ENCODE measurements around the gene NAT8L. TPM values are rescaled to one million over a fixed set of nuclear protein-coding genes. Genes with fewer than 3 reads are reported as not detected.

NAT8L gene
- total RNA-seq, 1 donor from 2014 or later = 2.0 TPM

- no peak overlapping the region for H3K4me3 ChIP-seq (ENCODE audit: low read depth, low read length)
- TF ChIP-seq, protein P1, sequence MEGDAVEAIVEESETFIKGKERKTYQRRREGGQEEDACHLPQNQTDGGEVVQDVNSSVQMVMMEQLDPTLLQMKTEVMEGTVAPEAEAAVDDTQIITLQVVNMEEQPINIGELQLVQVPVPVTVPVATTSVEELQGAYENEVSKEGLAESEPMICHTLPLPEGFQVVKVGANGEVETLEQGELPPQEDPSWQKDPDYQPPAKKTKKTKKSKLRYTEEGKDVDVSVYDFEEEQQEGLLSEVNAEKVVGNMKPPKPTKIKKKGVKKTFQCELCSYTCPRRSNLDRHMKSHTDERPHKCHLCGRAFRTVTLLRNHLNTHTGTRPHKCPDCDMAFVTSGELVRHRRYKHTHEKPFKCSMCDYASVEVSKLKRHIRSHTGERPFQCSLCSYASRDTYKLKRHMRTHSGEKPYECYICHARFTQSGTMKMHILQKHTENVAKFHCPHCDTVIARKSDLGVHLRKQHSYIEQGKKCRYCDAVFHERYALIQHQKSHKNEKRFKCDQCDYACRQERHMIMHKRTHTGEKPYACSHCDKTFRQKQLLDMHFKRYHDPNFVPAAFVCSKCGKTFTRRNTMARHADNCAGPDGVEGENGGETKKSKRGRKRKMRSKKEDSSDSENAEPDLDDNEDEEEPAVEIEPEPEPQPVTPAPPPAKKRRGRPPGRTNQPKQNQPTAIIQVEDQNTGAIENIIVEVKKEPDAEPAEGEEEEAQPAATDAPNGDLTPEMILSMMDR (conservative IDR thresholded peaks at IDR 0.05; ENCODE audit: low read depth, low read length) = no peak
- no peak for DNase-seq (ENCODE audit: low read depth)
Observed at GRCh38 chr4:2047781-2048581, 11.1 kb upstream of the NAT8L start.

DNA sequence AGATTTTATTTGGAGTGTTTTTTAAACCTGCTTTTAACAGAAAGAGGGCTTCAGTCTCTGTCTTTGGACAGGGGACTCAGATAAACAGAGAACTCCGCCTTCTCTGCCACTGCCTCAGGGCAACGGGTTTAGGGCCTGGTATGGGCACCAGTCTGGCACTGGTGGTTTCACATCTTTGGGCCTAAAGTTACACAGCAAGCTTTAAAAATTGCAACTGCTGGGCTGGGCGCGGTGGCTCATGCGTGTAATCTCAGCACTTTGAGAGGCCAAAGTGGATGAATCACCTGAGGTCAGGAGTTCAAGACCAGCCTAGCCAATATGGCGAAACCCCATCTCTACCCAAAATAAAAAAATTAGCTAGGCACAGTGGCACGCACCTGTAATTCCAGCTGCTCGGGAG, 10.3 kb upstream of the NAT8L start:
- TF ChIP-seq, protein P1 (conservative IDR thresholded peaks at IDR 0.05; ENCODE audit: low read depth, low read length) = no peak
- DNase-seq (ENCODE audit: low read depth) = no peak
- no peak overlapping the region for H3K4me3 ChIP-seq (ENCODE audit: low read depth, low read length)

DNA sequence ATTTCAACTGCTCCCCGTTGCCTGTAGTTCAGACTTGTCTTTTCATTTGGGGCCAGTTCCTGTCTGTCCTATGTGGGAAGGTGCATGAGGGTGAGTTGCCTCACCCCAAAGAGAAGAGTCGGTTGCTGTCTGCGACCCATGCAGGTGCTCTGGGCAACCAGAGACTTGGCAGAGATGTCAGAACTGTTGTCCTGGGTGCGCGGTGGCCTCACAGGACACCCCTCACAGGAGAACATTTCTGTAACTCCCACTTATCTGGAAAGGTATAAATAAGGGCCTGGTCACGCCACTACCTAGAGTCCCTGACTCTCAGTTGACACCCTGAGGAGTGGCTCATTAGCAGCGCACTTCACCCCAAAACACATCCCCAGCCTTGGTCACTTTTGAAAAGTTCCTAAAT, 9.7 kb upstream of the NAT8L start:
- no peak overlapping the region for H3K4me3 ChIP-seq (ENCODE audit: low read depth, low read length)
- DNase-seq (ENCODE audit: low read depth) = no peak
- TF ChIP-seq, protein P1 (conservative IDR thresholded peaks at IDR 0.05; ENCODE audit: low read depth, low read length) = no peak

GRCh38 chr4:2049811-2050210, 9.3 kb upstream of the NAT8L start:
- DNase-seq (ENCODE audit: low read depth) = no peak
- no peak overlapping the region for H3K4me3 ChIP-seq (ENCODE audit: low read depth, low read length)
- TF ChIP-seq, protein P1 (conservative IDR thresholded peaks at IDR 0.05; ENCODE audit: low read depth, low read length) = no peak

GRCh38 chr4:2051086-2051485, 8.0 kb upstream of the NAT8L start:
- H3K4me3 ChIP-seq (ENCODE audit: low read depth, low read length) = no peak overlapping the region
- TF ChIP-seq, protein P1 (conservative IDR thresholded peaks at IDR 0.05; ENCODE audit: low read depth, low read length) = no peak
- no peak for DNase-seq (ENCODE audit: low read depth)

GRCh38 chr4:2054217-2054616, 4.9 kb upstream of the NAT8L start:
- no peak for DNase-seq (ENCODE audit: low read depth)
- TF ChIP-seq, protein P1 (conservative IDR thresholded peaks at IDR 0.05; ENCODE audit: low read depth, low read length) = no peak
- no peak overlapping the region for H3K4me3 ChIP-seq (ENCODE audit: low read depth, low read length)

Data from epithelial cell of proximal tubule (primary cell).